Upper lobe of right lung (tissue), 1 donor: ENCODE data around the gene JARID2. TPM values are rescaled to one million over a fixed set of nuclear protein-coding genes. Genes with fewer than 3 reads are reported as not detected.

Experiments used
- ATAC-seq: fragments of 200-7000 bp; cut with Tn5 transposase; one replicate; pipeline ENCODE4 v1.9.1; 2020; ENCODE audit warnings: mild to moderate bottlenecking, moderate library complexity
- DNase-seq: peaks from one replicate; pipeline ENCODE4 v3.0.0-alpha.2; 2020
- H3K27ac ChIP-seq: fragments of 200-600 bp; one replicate; pipeline ENCODE4 v1.8.0; 2022
- H3K27me3 ChIP-seq: fragments of 200-600 bp; one replicate; pipeline ENCODE4 v1.8.0; 2022; ENCODE audit warnings: mild to moderate bottlenecking
- H3K36me3 ChIP-seq: fragments of 200-600 bp; one replicate; pipeline ENCODE4 v1.8.0; 2022
- H3K4me1 ChIP-seq: fragments of 200-600 bp; one replicate; pipeline ENCODE4 v1.8.0; 2022
- H3K4me3 ChIP-seq: fragments of 200-600 bp; one replicate; pipeline ENCODE4 v1.8.0; 2022; ENCODE audit warnings: mild to moderate bottlenecking
- H3K9me3 ChIP-seq: fragments of 200-600 bp; one replicate; pipeline ENCODE4 v1.8.0; 2022
- CTCF ChIP-seq: fragments of 200-600 bp; IDR thresholded peaks from one replicate; pipeline ENCODE4 v1.8.0; 2022; ENCODE audit warnings: antibody characterized with exemption
- intact Hi-C: fragments of 100-400 bp; cut with DNase I; formaldehyde crosslinking; loops from one replicate; pipeline ENCODE4 v1.11.0; 2022
- total RNA-seq: library from RNA; stranded (reverse); fragmentation: NEBNext Ultra II Directional; extraction: Animal tissue kit (Norgen Biotek cat#: 25700); gene quantifications from one replicate; pipeline ENCODE4 v1.2.1, GENCODE V29; 2021
- donor health status: DM: no; HTN: yes; CAD: no; lungs with severe emphysema.

The JARID2 gene
- total RNA-seq, 1 donor from 2014 or later, result 15.1 TPM

DNA sequence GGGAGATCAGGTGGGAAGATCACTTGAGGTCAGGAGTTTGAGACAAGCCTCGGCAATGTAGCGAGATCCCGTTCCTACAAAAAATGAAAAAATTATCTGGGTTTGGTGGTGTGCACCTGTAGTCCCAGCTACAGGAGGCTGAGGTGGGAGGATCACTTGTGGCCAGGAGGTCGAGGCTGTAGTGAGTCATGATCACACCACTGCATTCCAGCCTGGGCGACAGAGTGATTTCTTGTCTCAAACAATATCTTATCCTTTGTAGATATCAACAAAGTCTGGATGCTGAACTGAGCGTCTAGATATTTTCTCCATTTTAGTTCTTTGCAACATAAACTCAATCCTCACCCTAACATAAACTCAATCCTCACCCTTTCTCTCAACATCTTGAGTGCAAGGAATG lies 219.3 kb downstream of the JARID2 start:
- ATAC-seq, result no peak

DNA sequence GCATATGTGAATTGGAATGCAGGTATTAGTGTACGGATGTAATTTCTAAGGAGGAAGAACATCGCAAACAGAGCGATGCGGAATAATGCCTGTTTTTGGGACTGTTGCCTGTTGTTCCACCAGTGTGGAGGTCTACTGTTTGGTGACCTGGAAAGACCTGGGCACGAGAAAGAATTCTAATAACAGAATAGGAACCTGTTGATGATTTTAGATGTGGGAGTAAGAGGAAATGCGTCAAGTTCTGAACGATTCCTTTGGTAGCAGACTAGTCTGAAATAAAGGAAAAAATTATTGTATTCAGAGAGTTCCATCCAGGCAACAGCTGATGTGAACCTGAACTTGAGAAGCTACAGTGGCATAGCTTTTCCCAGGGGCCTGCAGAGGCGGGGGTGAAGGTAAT lies 224.9 kb downstream of the JARID2 start:
- H3K27ac ChIP-seq, result no peak overlapping the region
- H3K4me1 ChIP-seq, result peaks cover 18% of the 10 kb centered on the region
- H3K27me3 ChIP-seq, result no peaks in the 10 kb centered on the region
- intact Hi-C loops, result no loop called here
- no peak for ATAC-seq
- TF ChIP-seq CTCF, result no peak
- no peak overlapping the region for H3K4me3 ChIP-seq
- H3K9me3 ChIP-seq, result no peaks in the 10 kb centered on the region
- H3K36me3 ChIP-seq, result peaks cover 14% of the 10 kb centered on the region
- DNase-seq, result no peak

More for the DNA sequence above, 219.3 kb downstream of the JARID2 start:
- no peak for DNase-seq
- no peak overlapping the region for H3K27ac ChIP-seq
- H3K27me3 ChIP-seq, result no peaks in the 10 kb centered on the region
- H3K9me3 ChIP-seq, result no peaks in the 10 kb centered on the region
- peaks cover 32% of the 10 kb centered on the region for H3K4me1 ChIP-seq
- no peak overlapping the region for H3K4me3 ChIP-seq
- peaks cover 8% of the 10 kb centered on the region for H3K36me3 ChIP-seq
- intact Hi-C loops, result no loop called here
- no peak for TF ChIP-seq CTCF

DNA sequence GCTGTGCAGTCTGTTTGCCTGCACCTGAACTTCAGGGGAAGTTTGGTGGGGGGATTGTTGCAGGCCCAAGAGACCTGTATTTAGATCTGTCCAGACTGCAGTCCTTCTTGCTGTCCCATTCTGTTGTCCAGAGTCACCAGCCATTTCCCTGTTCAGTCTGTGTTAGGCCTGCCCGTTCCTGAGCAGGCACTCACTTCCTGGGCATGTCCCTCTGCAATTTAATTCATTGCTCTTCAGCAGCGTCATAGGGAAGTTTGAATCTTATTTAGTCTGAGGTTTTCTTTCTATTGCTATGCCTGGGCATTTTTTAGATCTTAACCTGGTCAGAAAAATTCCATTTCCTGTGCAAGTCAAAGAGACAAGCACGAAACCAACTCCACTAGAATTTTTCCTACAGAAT lies 226.8 kb downstream of the JARID2 start:
- Histone ChIP-seq H3K4me1 (peaks cover 24% of the 10 kb centered on the region), H3K4me3 (no peak overlapping the region), H3K36me3 (peaks cover 14% of the 10 kb centered on the region), H3K27me3 (no peaks in the 10 kb centered on the region), H3K27ac (peak overlapping the region; percentile 20), H3K9me3 (no peaks in the 10 kb centered on the region)
- ATAC-seq (peak; percentile 39), DNase-seq (no peak)
- no peak for TF ChIP-seq CTCF
- intact Hi-C loops, result no loop called here

DNA sequence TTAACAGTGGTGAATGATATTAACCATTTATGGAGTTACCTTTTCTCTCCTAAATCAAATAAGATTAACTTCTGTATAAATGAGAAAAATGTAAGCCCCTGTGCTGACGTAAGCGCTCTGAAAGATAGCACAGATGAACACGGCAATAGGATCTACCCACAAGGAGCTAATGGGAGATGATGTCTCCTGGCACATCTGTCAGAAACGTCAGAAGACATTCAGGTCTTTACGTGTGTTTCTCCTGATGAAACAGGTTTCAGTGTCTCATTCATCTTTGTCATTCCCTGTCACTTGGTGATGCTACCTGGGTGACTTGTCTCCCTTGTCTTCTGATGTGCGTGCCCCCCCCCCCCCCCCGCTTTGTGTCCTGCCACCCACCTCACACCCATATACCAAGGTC lies 227.3 kb downstream of the JARID2 start:
- peaks cover 14% of the 10 kb centered on the region for H3K36me3 ChIP-seq
- intact Hi-C loops, result no loop called here
- peaks cover 24% of the 10 kb centered on the region for H3K4me1 ChIP-seq
- TF ChIP-seq CTCF, result no peak
- no peak overlapping the region for H3K27ac ChIP-seq
- no peaks in the 10 kb centered on the region for H3K27me3 ChIP-seq
- H3K9me3 ChIP-seq, result no peaks in the 10 kb centered on the region
- ATAC-seq (no peak), DNase-seq (no peak)
- no peak overlapping the region for H3K4me3 ChIP-seq

- DNase-seq, result no peak
Observed at GRCh38 chr6:15473741-15474161, 227.9 kb downstream of the JARID2 start.

More at GRCh38 chr6:15473741-15474161, 227.9 kb downstream of the JARID2 start:
- H3K36me3 ChIP-seq, result peaks cover 14% of the 10 kb centered on the region
- H3K4me3 ChIP-seq, result no peak overlapping the region
- ATAC-seq, result peak; percentile 71
- no peaks in the 10 kb centered on the region for H3K9me3 ChIP-seq
- H3K4me1 ChIP-seq, result peaks cover 24% of the 10 kb centered on the region
- intact Hi-C loops, result no loop called here
- TF ChIP-seq CTCF, result no peak
- H3K27me3 ChIP-seq, result no peaks in the 10 kb centered on the region
- H3K27ac ChIP-seq, result peak overlapping the region; percentile 51
